ENCODE data around the gene STX8.

Gene STX8

DNA sequence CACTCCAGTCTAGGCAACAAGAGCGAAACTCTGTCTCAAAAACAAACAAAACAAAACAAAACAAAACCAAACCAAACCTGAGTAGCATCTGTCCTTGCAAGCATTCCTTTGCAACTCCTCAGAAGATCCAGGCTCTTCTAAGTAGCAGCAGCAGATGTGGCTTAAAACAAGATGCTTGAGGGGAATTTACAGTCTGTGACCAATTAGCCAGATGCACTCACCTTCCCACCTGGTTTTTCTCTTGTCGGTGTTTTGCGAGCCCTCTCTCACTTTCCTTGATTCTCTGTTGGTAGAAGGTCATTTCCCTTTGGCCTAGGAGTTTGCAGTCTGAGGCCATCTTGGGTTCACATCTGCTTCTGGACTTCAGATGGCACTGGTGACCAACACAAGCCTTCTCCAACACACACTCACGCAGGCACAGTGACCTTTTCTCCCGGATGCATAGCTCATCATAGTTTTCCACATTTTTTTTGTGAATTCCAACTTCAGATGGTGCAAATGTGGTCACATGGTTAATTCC lies 276.8 kb downstream of the STX8 start:
- POLR2A ChIA-PET: no interaction called here
- TF ChIP-seq, protein P1, sequence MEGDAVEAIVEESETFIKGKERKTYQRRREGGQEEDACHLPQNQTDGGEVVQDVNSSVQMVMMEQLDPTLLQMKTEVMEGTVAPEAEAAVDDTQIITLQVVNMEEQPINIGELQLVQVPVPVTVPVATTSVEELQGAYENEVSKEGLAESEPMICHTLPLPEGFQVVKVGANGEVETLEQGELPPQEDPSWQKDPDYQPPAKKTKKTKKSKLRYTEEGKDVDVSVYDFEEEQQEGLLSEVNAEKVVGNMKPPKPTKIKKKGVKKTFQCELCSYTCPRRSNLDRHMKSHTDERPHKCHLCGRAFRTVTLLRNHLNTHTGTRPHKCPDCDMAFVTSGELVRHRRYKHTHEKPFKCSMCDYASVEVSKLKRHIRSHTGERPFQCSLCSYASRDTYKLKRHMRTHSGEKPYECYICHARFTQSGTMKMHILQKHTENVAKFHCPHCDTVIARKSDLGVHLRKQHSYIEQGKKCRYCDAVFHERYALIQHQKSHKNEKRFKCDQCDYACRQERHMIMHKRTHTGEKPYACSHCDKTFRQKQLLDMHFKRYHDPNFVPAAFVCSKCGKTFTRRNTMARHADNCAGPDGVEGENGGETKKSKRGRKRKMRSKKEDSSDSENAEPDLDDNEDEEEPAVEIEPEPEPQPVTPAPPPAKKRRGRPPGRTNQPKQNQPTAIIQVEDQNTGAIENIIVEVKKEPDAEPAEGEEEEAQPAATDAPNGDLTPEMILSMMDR (IDR thresholded peaks at IDR 0.05; ENCODE audit: insufficient read depth, low read length, missing control alignments): no peak
- CTCF ChIA-PET: no interaction called here

DNA sequence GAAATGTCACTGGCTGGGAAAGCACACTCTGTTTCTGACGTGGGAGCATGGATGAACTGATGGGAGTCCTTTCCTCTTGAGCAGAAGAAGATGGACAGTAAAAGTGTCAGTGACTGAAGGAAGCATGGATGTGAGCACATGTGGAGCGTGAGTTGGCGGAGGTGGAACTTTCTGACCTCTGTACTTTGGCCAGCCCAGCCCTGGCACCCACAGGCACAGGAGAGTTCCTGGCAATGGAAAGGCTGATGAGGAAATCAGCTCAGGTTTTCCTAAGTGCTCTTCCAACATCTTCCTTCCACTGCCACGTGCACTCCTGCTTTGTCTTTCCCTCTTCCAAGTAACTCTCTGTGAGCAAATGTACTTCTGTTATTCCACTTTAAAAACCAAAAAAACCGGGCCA lies 277.5 kb downstream of the STX8 start:
- ChIA-PET POLR2A (no interaction called here), CTCF (no interaction called here)
- DNase-seq (ENCODE audit: low read depth, low spot score): no peak
- H3K4me3 ChIP-seq (ENCODE audit: low read depth, low read length): no peak overlapping the region
- TF ChIP-seq, protein P1 (IDR thresholded peaks at IDR 0.05; ENCODE audit: insufficient read depth, low read length, missing control alignments): no peak

More for the DNA sequence above, 276.8 kb downstream of the STX8 start:
- no peak for DNase-seq (ENCODE audit: low read depth, low spot score)
- H3K4me3 ChIP-seq (ENCODE audit: low read depth, low read length): no peak overlapping the region

DNA sequence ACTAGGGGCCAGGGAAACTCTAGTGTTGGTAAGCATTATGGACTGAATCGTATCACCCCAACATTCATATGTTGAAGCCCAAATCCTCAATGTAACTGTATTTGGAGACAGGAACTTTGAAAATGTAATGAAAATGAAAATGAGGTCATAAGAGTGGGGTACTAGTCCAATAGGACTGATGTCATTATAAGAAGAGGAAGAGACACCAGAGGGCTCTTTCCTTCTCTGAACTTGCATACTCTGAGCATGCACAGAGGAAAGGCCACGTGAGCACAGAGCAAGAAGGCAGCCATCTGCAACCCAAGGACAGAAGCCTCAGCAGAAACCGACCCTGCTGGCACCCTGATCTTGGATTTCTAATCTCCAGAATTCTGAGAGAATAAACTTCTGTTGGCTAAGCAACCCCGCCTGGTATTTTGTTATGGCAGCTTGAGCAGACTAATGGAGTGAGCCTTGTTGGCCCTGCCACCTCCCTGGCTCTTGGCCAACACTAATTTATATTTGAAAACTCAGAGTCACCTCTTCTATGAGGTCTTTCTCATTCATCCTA lies 280.9 kb downstream of the STX8 start:
- no peak overlapping the region for H3K4me3 ChIP-seq (ENCODE audit: low read depth, low read length)
- TF ChIP-seq, protein P1 (IDR thresholded peaks at IDR 0.05; ENCODE audit: insufficient read depth, low read length, missing control alignments): no peak
- DNase-seq (ENCODE audit: low read depth, low spot score): no peak
- POLR2A ChIA-PET: no interaction called here
- CTCF ChIA-PET: no interaction called here

DNA sequence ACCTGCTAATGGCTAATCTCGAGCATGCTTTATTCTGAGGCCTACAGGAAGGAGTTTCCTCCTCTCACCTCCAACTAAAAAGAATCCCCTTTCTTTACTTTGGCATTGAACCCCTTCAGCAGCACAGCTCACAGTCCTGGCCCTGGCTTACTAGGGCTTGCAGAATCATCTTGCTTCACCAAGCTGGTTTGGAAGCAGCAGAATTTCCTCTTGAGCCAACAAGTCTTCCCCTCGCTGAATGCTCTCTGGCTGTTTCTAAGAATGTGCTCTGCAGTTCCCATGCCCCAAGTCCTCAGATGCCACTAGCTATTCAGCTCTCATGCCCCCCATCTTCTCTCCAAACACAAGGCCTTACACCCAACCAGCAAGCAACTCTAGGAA lies 283.1 kb downstream of the STX8 start:
- POLR2A ChIA-PET: no interaction called here
- CTCF ChIA-PET: interaction anchor here (0.8 to 2.5 kb wide), 6 partner anchors 10 to 233 kb away, joined by 3 to 8 read pairs (median 4); no protein-coding TSS in a partner anchor

DNA sequence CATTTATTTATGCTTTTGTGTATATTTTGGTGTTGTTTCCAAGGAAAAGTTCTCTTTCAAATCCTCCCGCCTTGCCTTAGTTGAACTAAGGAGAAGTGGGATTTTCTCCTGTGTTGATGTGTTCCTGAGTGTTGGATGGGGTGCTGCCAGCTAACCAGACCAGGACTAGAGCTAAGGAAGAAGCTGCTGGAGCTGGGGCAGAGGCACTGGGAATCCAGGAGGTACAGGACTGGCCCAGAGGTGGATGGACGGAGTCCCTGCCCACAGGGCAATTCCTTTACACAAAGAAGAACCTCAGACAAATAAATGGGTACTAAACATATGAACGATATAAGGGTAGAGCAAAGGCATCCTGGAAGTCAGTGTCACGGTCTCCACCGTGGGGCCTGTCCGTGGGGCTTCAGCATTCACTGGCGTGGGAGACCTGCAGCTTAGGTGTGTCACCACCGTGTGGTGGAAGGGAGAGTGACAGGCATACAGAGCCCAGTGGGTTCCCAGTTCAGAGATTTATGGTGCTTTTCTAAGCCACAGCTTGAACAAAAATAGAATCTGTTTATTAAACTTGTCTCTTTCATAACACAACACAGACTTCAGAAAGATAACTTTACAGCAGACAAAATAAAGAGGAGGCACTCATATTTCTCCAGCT lies 283.6 kb downstream of the STX8 start:
- ChIA-PET CTCF (interaction anchor here (0.8 to 2.5 kb wide), 6 partner anchors 10 to 233 kb away, joined by 3 to 8 read pairs (median 4); no protein-coding TSS in a partner anchor), POLR2A (no interaction called here)
- TF ChIP-seq, protein P1 (IDR thresholded peaks at IDR 0.05; ENCODE audit: insufficient read depth, low read length, missing control alignments): peak; percentile 49
- no peak for DNase-seq (ENCODE audit: low read depth, low spot score)
- no peak overlapping the region for H3K4me3 ChIP-seq (ENCODE audit: low read depth, low read length)

More for the DNA sequence above, 283.1 kb downstream of the STX8 start:
- TF ChIP-seq, protein P1 (IDR thresholded peaks at IDR 0.05; ENCODE audit: insufficient read depth, low read length, missing control alignments): no peak
- no peak for DNase-seq (ENCODE audit: low read depth, low spot score)
- H3K4me3 ChIP-seq (ENCODE audit: low read depth, low read length): no peak overlapping the region

DNA sequence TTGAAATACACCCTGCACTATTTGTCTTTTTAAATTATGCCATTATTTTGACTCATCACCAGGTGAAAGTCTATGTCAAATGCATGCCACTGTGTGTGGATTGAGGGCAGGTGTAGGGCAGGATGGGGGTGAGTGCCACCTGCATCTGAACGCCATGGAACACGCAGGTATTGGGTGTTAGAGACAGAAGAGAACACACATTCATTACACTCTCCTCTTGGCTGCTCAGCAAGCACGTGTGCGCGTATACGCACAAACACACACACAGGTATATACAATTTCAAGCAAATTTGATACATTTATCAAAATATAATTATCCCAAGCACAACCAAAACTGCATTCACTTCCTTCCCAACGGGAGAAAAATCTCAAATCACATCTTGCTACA lies 285.4 kb downstream of the STX8 start:
- TF ChIP-seq, protein P1 (IDR thresholded peaks at IDR 0.05; ENCODE audit: insufficient read depth, low read length, missing control alignments): no peak
- H3K4me3 ChIP-seq (ENCODE audit: low read depth, low read length): no peak overlapping the region
- no peak for DNase-seq (ENCODE audit: low read depth, low spot score)
- ChIA-PET POLR2A (no interaction called here), CTCF (no interaction called here)

All from AG04449 (cell line).